Upper lobe of left lung (tissue), 4 donors: Measurements from ENCODE around the gene STARD7.

Experiments used
- POLR2AphosphoS5 ChIP-seq, 2 donors: sonication (generic); formaldehyde crosslinking; IDR thresholded peaks; one replicate each; pipeline ENCODE4 v1.5.1; 2017; ENCODE audit warnings: antibody characterized with exemption in 2 of 2
- TF ChIP-seq, protein P1 (sequence below), 6 experiments: fragments of 450-650 bp in 4 of 6; fragments of 200-600 bp in 2 of 6; sonication (generic) in 2 of 6; IDR thresholded peaks; one replicate each; pipeline ENCODE4 v1.5.1; 2016 to 2019; ENCODE audit warnings: antibody characterized with exemption in 6 of 6

DNA sequence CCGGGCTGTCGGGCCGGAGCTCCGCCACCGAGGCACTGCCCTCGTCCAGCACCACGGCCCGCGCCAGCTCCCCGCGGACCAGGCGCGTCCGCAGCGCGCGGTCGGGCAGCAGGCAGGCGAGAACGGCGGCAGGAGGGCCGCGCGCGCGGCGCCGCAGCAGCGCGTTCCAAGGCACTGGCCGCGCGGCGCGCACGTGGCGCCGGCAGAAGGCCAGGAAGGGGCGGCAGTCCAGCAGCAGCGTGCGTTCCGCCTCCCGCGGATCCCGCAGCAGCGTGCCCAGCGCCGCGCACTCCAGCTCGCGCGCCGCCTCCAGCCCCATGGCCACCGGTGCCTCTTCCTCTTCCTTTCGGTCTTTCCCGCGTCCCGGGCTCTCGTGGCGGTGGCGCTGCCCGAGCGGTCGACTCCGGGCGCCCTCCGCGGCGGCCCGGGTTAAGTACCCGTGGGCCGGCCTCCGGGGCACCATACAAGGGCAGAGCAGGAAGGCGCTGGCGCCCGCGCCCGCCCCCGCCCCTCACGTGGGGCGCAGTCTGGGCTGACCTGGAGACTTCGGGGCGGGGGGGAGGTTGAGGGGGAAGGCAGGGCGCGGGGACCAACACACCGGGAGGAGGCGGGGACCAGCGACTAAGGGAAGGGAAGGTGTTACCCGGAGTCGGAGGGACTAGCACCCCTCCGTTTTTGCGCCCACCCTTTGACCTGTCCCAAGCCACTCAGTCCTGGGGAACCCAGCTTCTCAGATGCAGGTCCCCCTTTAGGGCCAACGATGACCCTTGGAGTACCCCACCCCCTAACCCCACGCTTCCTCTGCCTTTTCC, 63.4 kb downstream of the STARD7 start, which contains the start of gene DUSP2:
- TF ChIP-seq, protein P1, sequence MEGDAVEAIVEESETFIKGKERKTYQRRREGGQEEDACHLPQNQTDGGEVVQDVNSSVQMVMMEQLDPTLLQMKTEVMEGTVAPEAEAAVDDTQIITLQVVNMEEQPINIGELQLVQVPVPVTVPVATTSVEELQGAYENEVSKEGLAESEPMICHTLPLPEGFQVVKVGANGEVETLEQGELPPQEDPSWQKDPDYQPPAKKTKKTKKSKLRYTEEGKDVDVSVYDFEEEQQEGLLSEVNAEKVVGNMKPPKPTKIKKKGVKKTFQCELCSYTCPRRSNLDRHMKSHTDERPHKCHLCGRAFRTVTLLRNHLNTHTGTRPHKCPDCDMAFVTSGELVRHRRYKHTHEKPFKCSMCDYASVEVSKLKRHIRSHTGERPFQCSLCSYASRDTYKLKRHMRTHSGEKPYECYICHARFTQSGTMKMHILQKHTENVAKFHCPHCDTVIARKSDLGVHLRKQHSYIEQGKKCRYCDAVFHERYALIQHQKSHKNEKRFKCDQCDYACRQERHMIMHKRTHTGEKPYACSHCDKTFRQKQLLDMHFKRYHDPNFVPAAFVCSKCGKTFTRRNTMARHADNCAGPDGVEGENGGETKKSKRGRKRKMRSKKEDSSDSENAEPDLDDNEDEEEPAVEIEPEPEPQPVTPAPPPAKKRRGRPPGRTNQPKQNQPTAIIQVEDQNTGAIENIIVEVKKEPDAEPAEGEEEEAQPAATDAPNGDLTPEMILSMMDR (IDR thresholded peaks at IDR 0.05): peak in 3 of 6 experiments; percentile 6 to 29 (median 12)
- TF ChIP-seq POLR2AphosphoS5 (IDR thresholded peaks at IDR 0.05): peak; percentile 43 to 83
